ENCODE data around the gene GDAP1L1.

Gene GDAP1L1

DNA sequence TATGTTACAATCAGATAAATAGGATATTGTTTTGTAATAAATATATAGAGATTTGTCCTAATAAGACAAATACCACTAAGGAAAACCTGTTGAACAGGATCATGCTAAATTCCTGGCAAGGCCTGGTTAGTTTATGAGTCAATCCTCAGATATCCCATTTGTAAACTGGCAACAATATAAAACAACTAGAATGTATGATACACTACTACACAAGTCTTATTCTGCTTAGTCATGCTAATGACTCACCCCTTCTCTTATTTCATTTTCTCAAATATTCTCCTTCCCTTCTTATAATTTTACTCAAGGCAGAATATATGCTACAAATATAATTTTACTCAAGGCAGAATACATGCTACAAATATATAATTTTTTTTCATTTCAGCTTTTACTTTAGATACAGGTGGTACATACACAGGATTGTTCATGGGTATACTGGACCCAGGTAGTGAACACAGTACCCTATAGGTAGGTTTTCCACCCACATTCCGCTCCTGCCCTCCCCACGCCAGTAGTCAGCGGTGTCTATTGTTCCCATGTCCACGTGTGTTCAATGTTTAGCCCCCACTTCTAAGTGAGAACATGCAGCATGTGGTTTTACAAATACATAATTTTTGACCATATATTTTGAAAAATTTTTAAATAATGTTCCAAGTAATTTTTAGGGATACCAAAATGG lies 42.8 kb upstream of the GDAP1L1 start:
- ChIA-PET CTCF (interaction anchor here (1.1 kb wide), 1 partner anchor 9 kb away, joined by 4 read pairs; no protein-coding TSS in a partner anchor), POLR2A (no interaction called here)
- TF ChIP-seq, protein P1, sequence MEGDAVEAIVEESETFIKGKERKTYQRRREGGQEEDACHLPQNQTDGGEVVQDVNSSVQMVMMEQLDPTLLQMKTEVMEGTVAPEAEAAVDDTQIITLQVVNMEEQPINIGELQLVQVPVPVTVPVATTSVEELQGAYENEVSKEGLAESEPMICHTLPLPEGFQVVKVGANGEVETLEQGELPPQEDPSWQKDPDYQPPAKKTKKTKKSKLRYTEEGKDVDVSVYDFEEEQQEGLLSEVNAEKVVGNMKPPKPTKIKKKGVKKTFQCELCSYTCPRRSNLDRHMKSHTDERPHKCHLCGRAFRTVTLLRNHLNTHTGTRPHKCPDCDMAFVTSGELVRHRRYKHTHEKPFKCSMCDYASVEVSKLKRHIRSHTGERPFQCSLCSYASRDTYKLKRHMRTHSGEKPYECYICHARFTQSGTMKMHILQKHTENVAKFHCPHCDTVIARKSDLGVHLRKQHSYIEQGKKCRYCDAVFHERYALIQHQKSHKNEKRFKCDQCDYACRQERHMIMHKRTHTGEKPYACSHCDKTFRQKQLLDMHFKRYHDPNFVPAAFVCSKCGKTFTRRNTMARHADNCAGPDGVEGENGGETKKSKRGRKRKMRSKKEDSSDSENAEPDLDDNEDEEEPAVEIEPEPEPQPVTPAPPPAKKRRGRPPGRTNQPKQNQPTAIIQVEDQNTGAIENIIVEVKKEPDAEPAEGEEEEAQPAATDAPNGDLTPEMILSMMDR (IDR thresholded peaks at IDR 0.05; ENCODE audit: control extremely low read depth, extremely low read depth, low read depth, missing control alignments), result no peak
- no peak for DNase-seq (ENCODE audit: extremely low spot score)

DNA sequence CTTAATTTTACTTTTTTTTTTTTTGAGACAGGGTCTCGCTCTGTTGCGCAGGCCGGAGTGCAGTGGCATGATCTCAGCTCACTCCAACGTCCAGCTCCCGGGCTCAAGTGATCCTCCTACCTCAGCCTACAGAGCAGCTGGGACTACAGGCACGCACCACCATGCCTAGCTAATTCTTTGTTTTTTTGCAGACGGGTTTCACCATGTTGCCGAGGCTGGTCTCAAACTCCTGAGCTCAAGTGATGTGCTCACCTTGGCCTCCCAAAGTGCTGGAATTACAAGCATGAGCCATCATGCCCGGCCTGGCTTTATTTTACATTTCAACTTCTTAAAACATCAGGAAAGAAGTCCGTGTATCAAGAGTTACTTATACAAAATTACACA lies 42.3 kb upstream of the GDAP1L1 start:
- DNase-seq (ENCODE audit: extremely low spot score), result no peak
- CTCF ChIA-PET, result interaction anchor here (1.1 kb wide), 1 partner anchor 9 kb away, joined by 4 read pairs; no protein-coding TSS in a partner anchor
- POLR2A ChIA-PET, result no interaction called here
- TF ChIP-seq, protein P1 (IDR thresholded peaks at IDR 0.05; ENCODE audit: control extremely low read depth, extremely low read depth, low read depth, missing control alignments), result no peak

DNA sequence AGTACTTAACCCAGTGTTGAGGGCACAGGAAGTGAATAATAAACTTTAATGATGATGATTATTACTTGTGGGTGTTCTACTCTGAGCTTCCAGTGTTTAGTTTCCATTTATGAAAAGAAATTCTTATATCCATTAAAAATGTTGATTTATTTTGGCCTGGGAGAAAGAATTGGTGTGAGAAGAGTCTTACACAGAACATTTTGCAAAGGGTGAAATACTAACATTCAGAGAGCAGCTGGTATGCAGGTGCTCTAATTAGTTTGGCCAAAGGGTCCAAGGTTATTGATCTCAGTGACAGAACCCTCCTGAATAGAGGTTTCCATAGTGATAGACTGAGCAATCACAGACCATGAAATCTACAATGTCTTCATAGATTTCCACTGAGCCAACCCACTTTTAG lies 41.0 kb upstream of the GDAP1L1 start:
- no peak for DNase-seq (ENCODE audit: extremely low spot score)
- ChIA-PET CTCF (interaction anchor here (1.6 to 3.7 kb wide), 3 partner anchors 8 to 105 kb away, joined by 4 to 14 read pairs (median 6); partner anchors contain the start of gene FITM2), POLR2A (no interaction called here)
- TF ChIP-seq, protein P1 (IDR thresholded peaks at IDR 0.05; ENCODE audit: control extremely low read depth, extremely low read depth, low read depth, missing control alignments), result no peak

DNA sequence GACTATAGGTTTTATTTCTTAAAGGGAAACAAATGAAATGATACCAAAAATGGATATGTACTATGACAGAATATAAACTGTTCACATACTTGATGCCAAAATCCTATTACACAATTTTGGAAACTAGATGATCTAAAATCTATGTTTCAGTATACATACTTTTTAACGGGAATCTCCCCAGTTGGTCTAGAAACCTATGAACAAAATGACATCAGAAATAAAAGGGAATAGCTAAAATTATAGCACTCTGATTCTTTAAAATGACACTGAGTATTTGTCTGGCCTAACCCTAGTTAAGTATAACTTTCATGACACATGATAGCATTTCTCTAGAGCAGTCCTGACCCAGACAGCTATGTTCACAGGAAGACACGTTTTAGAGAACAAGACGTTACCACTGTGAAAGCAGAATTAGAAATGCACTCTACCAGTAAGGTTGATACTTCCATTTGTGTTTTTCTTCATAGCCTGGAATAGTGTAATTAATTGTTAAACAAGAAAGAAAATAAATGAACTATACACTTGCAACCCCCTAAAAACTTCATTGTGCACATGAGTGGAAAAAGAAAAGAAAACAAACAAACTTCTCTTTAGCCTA lies 39.9 kb upstream of the GDAP1L1 start:
- TF ChIP-seq, protein P1 (IDR thresholded peaks at IDR 0.05; ENCODE audit: control extremely low read depth, extremely low read depth, low read depth, missing control alignments), result no peak
- ChIA-PET POLR2A (no interaction called here), CTCF (interaction anchor here (1.0 to 3.7 kb wide), 4 partner anchors 9 to 104 kb away, joined by 4 to 14 read pairs (median 7); partner anchors contain the start of gene FITM2)
- no peak for DNase-seq (ENCODE audit: extremely low spot score)

DNA sequence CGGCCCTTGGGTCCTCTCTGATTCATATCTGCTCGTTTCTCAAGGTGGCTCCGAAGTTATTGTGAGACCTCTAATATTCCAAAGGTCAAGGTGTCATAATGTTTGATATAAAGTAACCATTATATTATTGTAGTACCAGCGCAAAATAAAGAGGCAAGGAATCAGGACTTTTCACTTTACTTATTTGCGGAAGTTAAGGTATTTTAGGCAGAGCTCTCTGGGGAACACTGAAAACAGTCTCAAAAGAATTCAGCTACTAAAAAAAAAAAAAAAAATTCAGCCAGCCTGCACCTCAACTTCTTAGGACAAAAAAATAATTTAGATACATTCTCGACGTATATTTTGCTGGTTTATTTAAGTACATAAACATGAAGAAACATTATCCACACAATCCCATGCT lies 38.9 kb upstream of the GDAP1L1 start:
- POLR2A ChIA-PET, result interaction anchor here (0.6 kb wide), 1 partner anchor 368 kb away, joined by 5 read pairs; no protein-coding TSS in a partner anchor
- TF ChIP-seq, protein P1 (IDR thresholded peaks at IDR 0.05; ENCODE audit: control extremely low read depth, extremely low read depth, low read depth, missing control alignments), result no peak
- DNase-seq (ENCODE audit: extremely low spot score), result no peak
- CTCF ChIA-PET, result interaction anchor here (0.6 to 3.7 kb wide), 5 partner anchors 10 to 103 kb away, joined by 3 to 16 read pairs (median 11); partner anchors contain the start of gene FITM2

DNA sequence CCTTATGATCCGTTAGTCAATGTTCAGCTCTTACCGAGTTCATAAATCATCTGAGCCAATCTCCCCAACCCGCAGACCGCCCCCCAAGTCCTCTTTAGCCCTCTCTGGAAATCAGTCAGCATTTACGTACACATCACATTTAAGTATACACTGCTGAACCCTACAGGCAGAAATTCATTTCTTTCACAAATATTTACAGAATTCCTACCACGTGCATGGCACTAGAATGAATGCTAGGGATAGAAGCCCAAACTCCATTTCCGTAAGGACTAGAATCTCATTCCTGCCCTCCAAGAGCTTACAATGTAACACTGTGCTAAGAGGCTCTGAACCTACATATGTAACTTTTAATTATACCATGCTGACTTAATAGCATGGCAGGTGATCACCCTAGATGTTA lies 38.3 kb upstream of the GDAP1L1 start:
- ChIA-PET POLR2A (no interaction called here), CTCF (interaction anchor here (0.6 to 3.7 kb wide), 6 partner anchors 9 to 102 kb away, joined by 3 to 16 read pairs (median 8); partner anchors contain the start of gene FITM2)
- TF ChIP-seq, protein P1 (IDR thresholded peaks at IDR 0.05; ENCODE audit: control extremely low read depth, extremely low read depth, low read depth, missing control alignments), result no peak
- DNase-seq (ENCODE audit: extremely low spot score), result no peak

Measured in GM10248 (cell line).